ENCODE data around the gene STIM1. TPM values are rescaled to one million over a fixed set of nuclear protein-coding genes. Genes with fewer than 3 reads are reported as not detected.

STIM1 gene
- total RNA-seq, 1 experiment from 2014 or later: 28.3 TPM

- Histone ChIP-seq H3K27me3 (ENCODE audit: insufficient read depth, low read depth) (no peaks in the 10 kb centered on the region), H2AFZ (no peak overlapping the region), H3K4me2 (no peak overlapping the region), H3K79me2 (ENCODE audit: low read depth) (peaks cover 29% of the 10 kb centered on the region), H3K27ac (no peak overlapping the region), H3K36me3 (ENCODE audit: low read depth) (no peaks in the 10 kb centered on the region), H3K9me3 (ENCODE audit: insufficient read depth, low read depth) (no peaks in the 10 kb centered on the region), H3K4me1 (replicated peaks; ENCODE audit: insufficient read depth) (peaks cover 25% of the 10 kb centered on the region), H3F3A (ENCODE audit: insufficient read depth, low read depth) (peaks cover 23% of the 10 kb centered on the region), H3K4me3 (no peak overlapping the region), H4K20me1 (ENCODE audit: insufficient read depth) (no peaks in the 10 kb centered on the region), H3K9me2 (ENCODE audit: insufficient read depth) (no peaks in the 10 kb centered on the region)
- TF ChIP-seq EZH2 (IDR thresholded peaks at IDR 0.05; ENCODE audit: low read depth): no peak
- TF ChIP-seq CTCF (conservative IDR thresholded peaks at IDR 0.05): no peak
- ChIA-PET CTCF (no interaction called here), POLR2A (ENCODE audit: unreplicated experiment) (no interaction called here)
- DNase-seq: no peak
- BruUV-seq (replicated peaks): no TSS peak
- intact Hi-C loops (cut with micrococcal nuclease; ENCODE audit: unreplicated experiment): no loop called here
Observed at GRCh38 chr11:3882655-3883054, 27.2 kb downstream of the STIM1 start.

- Histone ChIP-seq H3K27ac (peak overlapping the region; percentile 61), H3K36me3 (ENCODE audit: low read depth) (no peaks in the 10 kb centered on the region), H3K27me3 (ENCODE audit: insufficient read depth, low read depth) (no peaks in the 10 kb centered on the region), H3K9me2 (ENCODE audit: insufficient read depth) (no peaks in the 10 kb centered on the region), H3F3A (ENCODE audit: insufficient read depth, low read depth) (peaks cover 8% of the 10 kb centered on the region; the same call in 1 of the 2 replicates), H3K9me3 (ENCODE audit: insufficient read depth, low read depth) (no peaks in the 10 kb centered on the region), H2AFZ (no peak overlapping the region), H3K4me3 (no peak overlapping the region), H3K4me1 (replicated peaks; ENCODE audit: insufficient read depth) (peaks cover 13% of the 10 kb centered on the region), H4K20me1 (ENCODE audit: insufficient read depth) (no peaks in the 10 kb centered on the region), H3K4me2 (peak overlapping the region; percentile 16; the same call in 1 of the 2 replicates), H3K79me2 (ENCODE audit: low read depth) (peaks cover 5% of the 10 kb centered on the region)
- peak in 1 of 2 experiments; percentile 59 for DNase-seq
- CTCF ChIA-PET: no interaction called here
- no TSS peak for BruUV-seq (replicated peaks)
- POLR2A ChIA-PET (ENCODE audit: unreplicated experiment): no interaction called here
- intact Hi-C loops (cut with micrococcal nuclease; ENCODE audit: unreplicated experiment): no loop called here
- TF ChIP-seq CTCF (conservative IDR thresholded peaks at IDR 0.05): no peak
Observed at GRCh38 chr11:3885855-3886254, 30.4 kb downstream of the STIM1 start.

DNA sequence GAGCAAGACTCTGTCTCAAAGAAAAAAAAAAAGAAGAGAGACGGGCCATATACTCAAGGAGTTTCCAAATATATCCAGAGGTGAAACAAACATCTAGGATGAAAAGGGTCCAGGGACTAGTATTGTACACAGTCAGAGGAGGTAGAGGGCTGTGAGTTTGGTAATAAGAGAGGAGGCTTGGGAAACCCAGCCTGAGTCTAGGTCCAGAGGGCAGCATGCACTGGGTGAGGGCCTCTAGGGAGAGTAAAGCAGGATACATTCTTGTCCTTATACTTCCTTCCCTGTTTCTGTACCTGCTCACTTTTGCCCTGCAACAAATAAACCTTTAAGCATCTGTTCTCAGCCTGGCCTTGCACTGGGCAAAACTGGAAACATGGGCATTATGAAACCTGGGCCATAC, 31.5 kb downstream of the STIM1 start:
- no peak for DNase-seq
- H3K4me1 ChIP-seq (replicated peaks; ENCODE audit: insufficient read depth): peaks cover 13% of the 10 kb centered on the region
- intact Hi-C loops (cut with micrococcal nuclease; ENCODE audit: unreplicated experiment): no loop called here
- H3K27ac ChIP-seq: no peak overlapping the region
- no peaks in the 10 kb centered on the region for H3K9me2 ChIP-seq (ENCODE audit: insufficient read depth)
- no TSS peak for BruUV-seq (replicated peaks)
- no peak overlapping the region for H3K4me3 ChIP-seq
- no peaks in the 10 kb centered on the region for H3K36me3 ChIP-seq (ENCODE audit: low read depth)
- peaks cover 8% of the 10 kb centered on the region; the same call in 1 of the 2 replicates for H3K79me2 ChIP-seq (ENCODE audit: low read depth)
- no peaks in the 10 kb centered on the region for H3K27me3 ChIP-seq (ENCODE audit: insufficient read depth, low read depth)
- H3K9me3 ChIP-seq (ENCODE audit: insufficient read depth, low read depth): no peaks in the 10 kb centered on the region
- H4K20me1 ChIP-seq (ENCODE audit: insufficient read depth): no peaks in the 10 kb centered on the region
- H3F3A ChIP-seq (ENCODE audit: insufficient read depth, low read depth): peaks cover 8% of the 10 kb centered on the region; the same call in 1 of the 2 replicates
- no peak overlapping the region for H3K4me2 ChIP-seq
- ChIA-PET CTCF (no interaction called here), POLR2A (ENCODE audit: unreplicated experiment) (no interaction called here)
- H2AFZ ChIP-seq: no peak overlapping the region
- TF ChIP-seq CTCF (conservative IDR thresholded peaks at IDR 0.05) (no peak), EZH2 (IDR thresholded peaks at IDR 0.05; ENCODE audit: low read depth) (no peak)
